ENCODE data around the gene ITPKB.

ITPKB gene

GRCh38 chr1:226639631-226640061 lies 99.4 kb downstream of the ITPKB start:
- in situ Hi-C loops (cut with MboI; ENCODE audit: low sequenced_read_pairs), result loop anchor here (10.0 kb wide), 1 partner anchor 185 kb away; no protein-coding TSS in a partner anchor

- in situ Hi-C loops (cut with MboI; ENCODE audit: low sequenced_read_pairs), result loop anchor here (10.0 kb wide), 1 partner anchor 186 kb away; no protein-coding TSS in a partner anchor
Measured at GRCh38 chr1:226639206-226639605, 99.9 kb downstream of the ITPKB start.

DNA sequence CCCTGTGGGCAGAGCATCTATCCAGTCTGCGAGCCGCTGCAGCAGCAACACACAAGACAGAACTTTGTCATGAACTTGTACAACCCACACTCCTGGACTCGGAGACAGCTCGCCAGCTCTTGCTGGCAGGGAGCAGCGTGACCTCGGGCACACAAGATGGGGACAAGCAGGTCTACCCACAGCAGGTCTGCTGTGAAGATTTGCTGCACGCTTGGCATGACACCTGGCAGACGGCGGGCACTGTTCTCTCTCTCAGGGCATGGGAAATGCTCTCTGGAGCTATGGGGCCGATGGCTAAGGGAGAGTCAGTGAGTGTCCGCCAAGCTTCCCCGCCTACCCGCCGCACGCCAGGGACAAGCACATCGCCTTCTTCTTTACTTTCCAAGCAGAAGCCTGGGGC lies 100.5 kb downstream of the ITPKB start:
- in situ Hi-C loops (cut with MboI; ENCODE audit: low sequenced_read_pairs), result loop anchor here (10.0 kb wide), 1 partner anchor 186 kb away; no protein-coding TSS in a partner anchor

DNA sequence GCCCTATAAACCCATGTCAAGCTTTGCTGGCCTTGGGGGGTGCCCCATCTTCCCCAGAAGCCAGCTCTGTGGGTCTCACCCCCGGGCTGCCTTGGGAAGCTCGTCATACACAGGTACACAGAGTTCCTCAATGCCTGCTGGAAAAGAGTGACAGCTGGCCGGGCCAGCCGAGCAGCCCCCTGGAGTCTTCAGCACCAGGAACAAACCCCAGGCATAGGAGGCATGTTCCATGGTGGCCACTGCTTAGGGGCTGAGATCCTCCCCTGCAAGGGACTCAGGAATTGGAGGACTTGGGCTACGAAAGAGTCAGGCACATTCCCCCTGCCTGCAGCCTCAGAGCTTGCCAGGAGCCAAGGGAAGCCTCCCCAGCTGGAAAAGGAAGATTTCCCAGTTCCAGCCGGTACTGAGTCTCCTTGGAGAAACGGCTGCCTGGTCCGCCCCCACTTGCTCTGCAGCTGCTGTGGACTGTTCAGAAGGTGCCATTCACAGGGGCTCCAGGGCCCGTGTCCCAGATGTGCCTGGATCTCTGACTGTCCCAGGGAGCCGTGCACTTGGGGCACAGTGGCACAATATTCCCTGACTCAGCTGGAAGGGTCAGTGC lies 101.0 kb downstream of the ITPKB start:
- in situ Hi-C loops (cut with MboI; ENCODE audit: low sequenced_read_pairs), result loop anchor here (10.0 kb wide), 1 partner anchor 187 kb away; no protein-coding TSS in a partner anchor

GRCh38 chr1:226637147-226637935 lies 101.7 kb downstream of the ITPKB start:
- in situ Hi-C loops (cut with MboI; ENCODE audit: low sequenced_read_pairs), result loop anchor here (10.0 kb wide), 1 partner anchor 187 kb away; no protein-coding TSS in a partner anchor

DNA sequence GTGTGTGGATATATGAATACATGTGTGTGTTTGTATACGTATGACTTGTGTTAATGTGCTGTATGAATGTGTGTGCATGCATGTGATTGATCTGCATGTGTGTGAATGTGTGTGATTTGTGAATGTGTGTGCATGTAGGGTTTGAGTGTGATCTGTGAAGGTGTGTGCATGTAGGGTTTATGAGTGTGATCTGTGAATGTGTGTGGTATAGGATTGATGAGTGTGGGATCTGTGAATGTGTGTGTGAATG lies 102.3 kb downstream of the ITPKB start:
- in situ Hi-C loops (cut with MboI; ENCODE audit: low sequenced_read_pairs), result loop anchor here (10.0 kb wide), 1 partner anchor 188 kb away; no protein-coding TSS in a partner anchor

GRCh38 chr1:226635456-226635941 lies 103.6 kb downstream of the ITPKB start:
- in situ Hi-C loops (cut with MboI; ENCODE audit: low sequenced_read_pairs), result loop anchor here (10.0 kb wide), 1 partner anchor 189 kb away; no protein-coding TSS in a partner anchor

GRCh38 chr1:226634611-226635246 lies 104.4 kb downstream of the ITPKB start:
- in situ Hi-C loops (cut with MboI; ENCODE audit: low sequenced_read_pairs), result loop anchor here (10.0 kb wide), 1 partner anchor 190 kb away; no protein-coding TSS in a partner anchor

- in situ Hi-C loops (cut with MboI; ENCODE audit: low sequenced_read_pairs), result loop anchor here (10.0 kb wide), 1 partner anchor 191 kb away; no protein-coding TSS in a partner anchor
Measured at GRCh38 chr1:226634166-226634588, 104.9 kb downstream of the ITPKB start.

DNA sequence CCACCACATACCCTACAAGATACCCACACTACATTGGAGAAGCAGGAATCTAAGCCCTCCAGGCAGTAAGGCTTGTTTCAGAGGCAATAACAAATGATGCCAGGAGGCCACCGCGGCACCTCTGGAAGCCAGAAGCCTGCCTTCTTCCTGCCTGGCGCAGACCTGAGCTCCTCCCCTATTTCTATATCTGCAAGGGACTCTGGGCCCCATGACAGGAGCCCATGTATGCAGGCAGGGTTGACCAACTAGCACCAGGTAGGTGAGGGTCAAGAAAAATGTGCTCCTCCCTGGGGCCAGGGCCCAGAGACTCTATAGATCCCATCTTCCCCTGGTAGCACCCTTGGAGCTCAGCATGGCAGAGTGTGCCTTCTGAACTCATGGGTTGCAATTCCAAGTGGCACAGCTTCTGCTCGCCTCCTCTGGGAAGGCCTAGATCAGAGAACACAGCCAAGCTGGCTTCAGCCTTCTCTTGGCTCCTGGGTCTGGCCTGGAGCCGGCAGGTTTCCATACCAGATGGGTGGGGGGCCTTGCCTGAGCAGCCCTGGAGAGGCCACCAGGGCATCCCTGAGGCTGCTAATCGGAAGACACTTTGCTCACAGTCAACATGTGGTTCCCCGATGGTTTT lies 105.4 kb downstream of the ITPKB start:
- in situ Hi-C loops (cut with MboI; ENCODE audit: low sequenced_read_pairs), result loop anchor here (10.0 kb wide), 1 partner anchor 191 kb away; no protein-coding TSS in a partner anchor

GRCh38 chr1:226632922-226633351 lies 106.1 kb downstream of the ITPKB start:
- in situ Hi-C loops (cut with MboI; ENCODE audit: low sequenced_read_pairs), result loop anchor here (10.0 kb wide), 1 partner anchor 192 kb away; no protein-coding TSS in a partner anchor

DNA sequence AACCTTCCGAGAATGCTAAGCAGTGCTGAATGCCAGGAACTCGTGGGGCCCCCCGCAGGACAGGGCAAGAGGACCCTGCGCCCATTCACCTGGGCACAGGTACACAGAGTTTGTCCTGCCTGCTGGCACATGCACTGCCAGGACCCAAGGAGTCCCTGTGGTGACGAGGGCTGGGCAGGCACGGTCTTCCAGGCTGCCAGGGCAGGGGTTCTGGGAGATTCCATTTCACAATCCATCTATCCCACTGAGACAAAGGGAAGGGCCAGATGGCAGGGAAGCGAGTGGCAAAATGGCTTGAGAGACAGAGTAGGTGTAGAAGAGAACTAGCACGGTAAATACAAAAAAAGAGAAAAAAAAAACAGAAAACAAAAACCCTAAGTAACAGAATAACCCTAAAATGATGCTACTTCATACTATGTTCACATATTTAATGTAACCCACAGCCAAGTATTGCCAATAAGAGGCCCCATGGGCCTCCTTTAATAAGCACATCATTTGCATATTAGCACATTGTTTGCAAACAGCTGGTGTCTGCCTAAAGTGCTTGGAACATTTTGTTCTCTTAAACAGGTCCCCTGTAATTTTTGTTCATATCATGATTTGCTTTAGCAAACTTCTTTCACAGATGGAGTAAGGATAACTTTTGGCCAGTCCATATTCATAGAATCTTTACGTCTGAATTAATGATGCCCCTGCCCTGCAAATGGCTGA lies 106.8 kb downstream of the ITPKB start:
- in situ Hi-C loops (cut with MboI; ENCODE audit: low sequenced_read_pairs), result loop anchor here (10.0 kb wide), 1 partner anchor 192 kb away; no protein-coding TSS in a partner anchor

DNA sequence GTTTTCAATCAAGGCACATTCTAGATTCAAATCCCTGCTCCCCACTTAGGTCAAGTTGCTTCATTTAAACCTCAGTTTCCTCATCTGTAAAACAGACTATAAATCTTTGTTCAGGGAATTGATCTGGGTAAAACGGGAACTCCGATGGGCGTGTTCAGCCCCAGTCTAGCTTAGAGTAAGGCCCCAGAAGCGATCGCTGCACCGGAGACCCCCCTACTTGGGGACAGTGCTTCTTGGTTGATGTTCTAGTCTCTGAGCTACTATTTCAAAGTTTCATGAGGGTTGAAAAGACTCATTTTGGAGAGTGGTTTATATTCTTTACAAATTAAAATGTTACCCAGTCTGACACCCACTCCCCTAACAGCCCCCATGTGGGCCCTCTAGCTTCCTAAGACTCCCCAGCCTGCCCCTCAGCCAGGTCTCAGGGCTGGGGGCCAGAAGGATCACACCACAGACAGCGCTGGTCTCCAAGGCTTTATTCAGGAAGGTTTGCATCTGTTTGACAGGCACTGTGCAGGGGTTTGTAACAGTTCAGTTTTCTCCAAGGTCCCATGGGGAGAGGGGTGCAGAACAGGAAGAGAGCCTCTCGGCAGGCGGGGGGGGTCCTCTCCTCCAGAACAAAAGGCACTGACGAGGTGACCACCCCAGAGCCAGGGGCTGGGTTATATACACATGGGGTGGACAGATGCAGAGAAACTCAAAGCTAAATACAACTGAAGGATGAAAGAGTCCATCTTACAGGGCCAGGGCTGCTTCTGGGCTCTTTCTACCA lies 107.7 kb downstream of the ITPKB start:
- in situ Hi-C loops (cut with MboI; ENCODE audit: low sequenced_read_pairs), result loop anchor here (10.0 kb wide), 1 partner anchor 193 kb away; no protein-coding TSS in a partner anchor

- in situ Hi-C loops (cut with MboI; ENCODE audit: low sequenced_read_pairs), result loop anchor here (10.0 kb wide), 1 partner anchor 194 kb away; no protein-coding TSS in a partner anchor
Measured at GRCh38 chr1:226630592-226630991, 108.5 kb downstream of the ITPKB start.

DNA sequence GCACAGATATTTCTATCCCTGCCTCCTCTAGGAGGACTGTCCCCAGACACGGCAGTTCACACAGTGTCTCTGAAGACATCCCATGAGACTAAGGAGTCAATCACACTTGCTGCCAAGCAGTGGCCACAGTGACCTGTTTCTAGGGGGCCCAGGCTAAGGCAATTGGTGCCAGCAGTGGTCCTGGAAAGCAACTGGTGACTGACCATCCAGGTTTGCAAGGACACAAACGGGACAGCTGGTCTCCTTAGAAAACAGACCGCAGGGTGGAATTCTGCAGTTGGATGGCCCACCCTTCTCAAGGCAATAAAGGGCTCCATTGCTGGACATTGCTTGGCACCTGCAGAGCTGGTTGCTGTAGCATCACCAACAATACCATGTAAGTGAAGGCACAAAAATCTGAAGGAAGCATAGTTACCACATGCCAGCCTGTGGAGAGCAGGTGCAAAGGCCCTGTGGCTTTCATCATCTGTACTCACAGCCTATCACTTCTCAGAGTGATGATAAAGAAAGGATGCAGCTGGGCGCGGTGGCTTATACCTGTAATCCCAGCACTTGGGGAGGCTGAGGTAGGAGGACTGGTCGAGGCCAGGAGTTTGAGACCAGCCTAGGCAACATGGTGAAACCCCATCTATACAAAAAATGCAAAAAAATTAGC lies 109.1 kb downstream of the ITPKB start:
- in situ Hi-C loops (cut with MboI; ENCODE audit: low sequenced_read_pairs), result loop anchor here (10.0 kb wide), 1 partner anchor 195 kb away; no protein-coding TSS in a partner anchor

- in situ Hi-C loops (cut with MboI; ENCODE audit: low sequenced_read_pairs), result no loop called here
Measured at GRCh38 chr1:226629210-226629895, 109.7 kb downstream of the ITPKB start.

DNA sequence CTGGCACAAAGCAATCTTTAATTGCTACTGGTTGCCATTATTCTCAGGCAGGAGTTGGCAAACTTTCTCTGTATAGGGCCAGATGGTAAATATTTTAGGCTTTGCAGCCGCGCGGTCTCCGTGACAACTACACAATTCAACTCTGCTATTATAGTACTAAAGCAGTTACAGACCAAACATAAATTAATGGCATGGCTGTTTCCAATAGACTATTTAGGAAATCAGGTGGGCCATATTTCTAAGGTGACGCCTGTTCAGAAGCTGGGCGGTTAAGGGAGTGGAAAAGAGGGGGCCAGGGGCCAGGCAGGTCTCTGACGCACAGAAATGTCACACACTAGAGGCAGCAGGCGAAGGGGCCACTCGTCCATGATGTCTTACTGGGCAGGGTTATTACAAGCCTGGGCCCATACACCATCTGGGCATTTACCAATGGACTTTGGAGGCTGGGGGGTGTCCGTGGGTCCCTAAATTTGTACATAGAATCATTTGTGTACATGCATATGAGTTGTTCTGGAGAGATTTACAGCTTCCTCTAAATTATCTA lies 110.4 kb downstream of the ITPKB start:
- in situ Hi-C loops (cut with MboI; ENCODE audit: low sequenced_read_pairs), result no loop called here

Data from HL-60/S4 treated with phorbol 12-myristate 13-acetate at 8.2 ng/mL for 4 days and 3 days (cell line).